GM21390 (cell line): Measurements from ENCODE around the gene LCN12.

Source experiments
- ATAC-seq: cut with Tn5 transposase; IDR thresholded peaks from one replicate; pipeline ENCODE4 v1.9.1; 2021; ENCODE audit not compliant: unreplicated experiment

LCN12 gene

DNA sequence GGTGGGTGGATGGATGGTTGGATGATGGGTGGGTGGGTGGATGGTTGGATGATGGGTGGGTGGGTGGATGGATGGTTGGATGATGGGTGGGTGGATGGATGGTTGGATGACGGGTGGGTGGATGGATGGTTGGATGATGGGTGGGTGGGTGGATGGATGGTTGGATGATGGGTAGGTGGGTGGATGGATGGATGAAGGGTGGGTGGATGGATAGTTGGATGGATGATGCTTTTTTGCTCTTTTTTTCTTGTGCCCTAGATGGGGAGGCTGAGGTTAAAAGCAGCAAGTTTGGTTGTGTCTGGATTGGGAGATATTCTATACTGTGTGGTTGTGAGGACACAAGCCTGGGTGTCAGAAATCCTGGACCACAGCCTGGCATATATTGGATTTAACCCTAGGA lies 5.4 kb downstream of the LCN12 start:
- ATAC-seq: no peak

- ATAC-seq: no peak
Measured at GRCh38 chr9:136957901-136958300, 5.8 kb downstream of the LCN12 start.

DNA sequence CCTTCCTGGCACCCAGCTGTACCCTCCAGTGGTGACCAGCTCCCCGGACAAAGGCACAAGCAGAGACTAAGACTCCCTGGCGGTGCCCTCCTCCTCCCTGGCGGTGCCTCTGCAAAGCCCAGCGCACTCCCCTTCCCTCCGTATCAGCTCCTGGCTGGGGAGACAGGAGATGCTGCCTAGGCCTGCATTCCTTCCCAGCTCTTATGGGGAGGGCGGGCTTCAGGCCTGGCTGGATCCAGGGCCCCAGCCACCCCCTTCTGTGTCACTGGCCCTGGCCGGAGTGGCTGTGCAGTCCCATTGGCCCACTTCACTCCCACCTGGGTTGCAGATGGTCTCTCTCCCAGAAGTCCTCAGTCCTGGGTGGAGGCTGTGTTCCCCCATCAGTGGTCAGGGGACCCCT lies 6.4 kb downstream of the LCN12 start:
- ATAC-seq: no peak

GRCh38 chr9:136958898-136959850 lies 7.1 kb downstream of the LCN12 start:
- ATAC-seq: no peak

DNA sequence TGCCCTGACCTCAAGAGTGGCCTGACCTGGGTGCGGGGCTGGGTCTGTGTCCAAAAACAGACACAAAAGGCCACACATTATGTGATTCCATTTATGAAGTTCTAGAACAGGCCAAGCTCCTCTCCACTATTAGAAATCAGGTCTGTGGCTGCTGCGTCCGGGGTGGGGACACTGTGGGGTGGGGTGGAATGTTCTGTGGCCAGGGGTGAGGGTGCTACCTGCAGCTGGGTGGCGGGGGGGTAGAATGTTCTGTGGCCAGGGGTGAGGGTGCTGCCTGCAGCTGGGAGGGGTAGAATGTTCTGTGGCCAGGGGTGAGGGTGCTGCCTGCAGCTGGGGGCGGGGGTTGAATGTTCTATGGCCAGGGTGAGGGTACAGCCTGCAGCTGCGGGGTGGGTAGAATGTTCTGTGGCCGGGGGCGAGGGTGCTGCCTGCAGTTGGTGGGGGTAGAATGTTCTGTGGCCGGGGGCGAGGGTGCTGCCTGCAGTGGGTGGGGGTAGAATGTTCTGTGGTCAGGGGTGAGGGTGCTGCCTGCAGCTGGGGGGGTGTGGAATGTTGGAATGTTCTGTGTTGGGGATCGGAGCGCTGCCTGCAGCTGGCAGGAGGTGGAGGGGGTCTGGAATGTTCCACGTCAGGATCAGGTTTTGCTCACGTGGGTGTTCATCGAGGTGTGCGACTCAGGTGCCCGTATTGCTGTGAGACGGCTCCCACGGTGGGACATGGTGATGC lies 8.3 kb downstream of the LCN12 start:
- ATAC-seq: no peak

DNA sequence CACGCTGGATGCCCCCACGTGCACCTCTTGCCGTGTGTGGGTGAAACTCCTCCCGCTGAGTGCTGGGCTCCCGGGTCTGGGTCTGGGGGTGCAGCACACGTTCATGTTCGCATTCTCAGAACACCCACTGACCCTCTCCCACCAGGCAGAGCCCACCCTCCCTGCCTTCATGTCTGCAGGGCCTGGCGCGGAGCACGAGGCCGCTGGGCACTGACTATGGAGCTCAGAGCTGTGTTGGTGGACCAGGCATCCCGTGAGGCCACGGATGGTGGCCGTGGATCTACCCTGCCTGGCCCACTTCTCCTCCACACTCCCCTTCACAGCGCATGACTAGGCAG lies 8.8 kb downstream of the LCN12 start:
- no peak for ATAC-seq

GRCh38 chr9:136961279-136962065 lies 9.4 kb downstream of the LCN12 start:
- ATAC-seq: no peak

DNA sequence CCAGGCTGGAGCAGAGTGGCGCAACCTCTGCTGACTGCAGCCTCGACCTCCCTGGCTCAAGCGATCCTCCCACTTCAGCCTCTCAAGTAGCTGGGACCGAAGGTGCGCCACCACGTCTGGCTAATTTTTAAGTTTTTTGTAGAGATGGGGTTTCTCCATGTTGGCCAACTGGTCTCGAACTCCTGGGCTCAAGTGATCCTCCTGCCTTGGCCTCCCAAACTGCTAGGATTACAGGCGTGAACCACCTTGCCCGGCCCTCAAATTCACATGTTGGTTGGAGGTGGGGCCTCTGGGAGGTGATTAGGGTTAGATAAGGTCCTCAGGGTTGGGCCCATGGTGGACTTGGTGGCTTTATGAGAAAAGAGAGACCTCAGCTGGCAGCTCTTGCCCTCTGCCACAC lies 10.1 kb downstream of the LCN12 start:
- no peak for ATAC-seq

- ATAC-seq: no peak
Measured at GRCh38 chr9:136962701-136963248, 10.7 kb downstream of the LCN12 start.

DNA sequence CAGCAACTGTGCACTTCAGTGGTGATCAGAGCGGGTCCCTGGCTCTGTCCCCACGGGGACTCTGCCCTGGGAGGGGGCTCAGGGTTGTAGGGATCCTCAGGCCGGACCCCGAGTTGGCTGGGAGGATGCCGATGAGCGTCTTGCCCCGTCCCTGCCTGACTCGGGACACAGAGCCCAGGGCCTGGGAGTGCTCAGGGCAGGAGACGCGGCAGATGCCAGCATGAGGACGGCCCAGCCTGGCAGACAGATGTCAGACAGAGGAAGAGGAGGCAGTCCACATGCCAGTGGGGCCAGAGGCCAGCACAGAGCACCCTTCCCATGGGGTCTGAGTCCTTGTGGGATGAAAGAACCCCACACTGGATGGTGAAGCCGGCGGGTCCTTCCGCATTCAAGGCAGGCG lies 11.3 kb downstream of the LCN12 start:
- ATAC-seq: no peak

GRCh38 chr9:136963751-136964150 lies 11.7 kb downstream of the LCN12 start:
- no peak for ATAC-seq

DNA sequence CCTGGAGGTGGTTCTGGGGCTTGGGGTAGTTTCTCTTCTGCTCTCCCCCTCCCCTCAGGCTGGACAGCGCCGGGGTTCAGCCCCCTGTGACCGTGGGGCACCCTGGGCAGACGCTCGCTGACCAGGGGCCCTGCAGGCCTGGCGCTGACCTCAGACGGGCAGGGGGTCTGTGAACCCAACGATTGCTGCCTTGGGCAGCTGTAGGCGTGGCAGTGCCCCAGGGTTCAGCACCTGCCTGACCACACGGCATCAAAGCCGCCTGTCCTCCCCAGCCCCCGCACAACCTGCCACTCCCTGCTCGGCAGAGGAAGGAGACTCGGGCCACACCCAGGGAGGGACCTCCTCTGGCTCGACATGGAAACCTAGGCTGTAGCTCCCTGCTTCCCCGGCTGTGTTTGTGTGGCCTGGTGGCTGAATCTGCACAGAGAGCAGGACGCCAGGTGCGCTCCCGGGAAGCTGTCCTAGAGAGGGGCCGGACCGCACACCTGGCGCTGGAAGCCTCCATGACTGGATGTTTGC lies 12.2 kb downstream of the LCN12 start:
- ATAC-seq: no peak

GRCh38 chr9:136964833-136965422 lies 12.9 kb downstream of the LCN12 start:
- no peak for ATAC-seq

- ATAC-seq: no peak
Measured at GRCh38 chr9:136965771-136966484, 13.9 kb downstream of the LCN12 start.

DNA sequence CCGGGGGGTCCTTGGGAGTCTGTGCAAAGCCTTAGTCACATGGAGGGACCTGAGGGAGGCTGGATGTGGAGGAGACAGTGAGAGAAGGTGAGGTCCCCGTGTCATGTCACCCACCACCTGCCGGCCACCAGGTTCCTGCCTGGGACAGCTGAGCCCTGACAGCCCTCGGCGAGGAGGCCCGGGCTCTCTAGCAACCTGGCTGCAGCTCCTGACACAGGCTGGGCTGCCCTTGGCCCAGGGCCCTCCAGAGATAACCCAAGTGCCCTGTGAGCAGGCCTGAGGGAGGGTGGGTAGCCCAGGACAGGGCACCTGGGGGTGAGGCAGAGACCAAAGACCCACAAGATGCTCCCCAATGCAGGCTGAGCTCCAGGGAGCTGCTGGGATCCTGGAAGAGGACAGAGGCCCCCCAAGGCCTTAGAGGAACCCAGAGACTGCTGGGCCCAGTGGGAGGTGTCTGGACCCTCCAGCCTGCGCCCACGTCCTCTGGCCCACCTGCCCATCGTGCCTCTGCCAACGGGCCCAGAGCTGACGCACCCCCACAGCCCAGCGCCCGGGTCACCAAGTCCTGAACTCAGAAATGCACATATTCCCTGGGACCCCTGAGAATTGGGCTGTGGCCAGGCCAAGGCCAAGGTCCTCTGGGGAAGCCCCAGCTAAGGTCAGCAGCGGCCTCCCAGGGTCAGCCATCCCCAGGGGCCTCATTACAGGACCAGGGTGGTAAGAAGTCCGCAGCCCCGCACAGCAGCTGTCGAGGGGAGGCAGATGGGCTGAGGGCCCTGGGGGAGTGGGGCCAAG lies 16.5 kb downstream of the LCN12 start:
- ATAC-seq: no peak

DNA sequence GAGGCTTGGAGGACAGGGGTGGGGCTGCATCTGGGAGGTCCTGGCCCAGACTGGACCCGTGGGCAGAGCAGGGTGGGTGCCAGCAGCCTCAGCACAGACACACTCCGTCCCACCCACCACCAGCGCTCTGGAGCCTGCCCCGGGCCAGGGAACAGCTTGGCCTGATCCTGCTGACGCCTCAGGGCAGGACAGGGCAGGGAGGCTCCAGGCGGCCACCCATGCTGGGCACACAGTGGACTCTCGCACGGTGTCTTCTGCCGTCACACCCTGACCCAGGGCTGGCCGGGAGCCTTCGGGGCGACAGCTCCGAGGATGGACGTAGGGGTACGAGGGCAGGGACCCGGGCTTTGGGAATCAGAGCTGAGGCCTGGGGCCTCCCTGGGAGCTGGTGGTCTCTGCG lies 17.1 kb downstream of the LCN12 start:
- ATAC-seq: no peak

- no peak for ATAC-seq
Measured at GRCh38 chr9:136969774-136970173, 17.7 kb downstream of the LCN12 start.

- ATAC-seq: no peak
Measured at GRCh38 chr9:136970361-136970760, 18.3 kb downstream of the LCN12 start.

DNA sequence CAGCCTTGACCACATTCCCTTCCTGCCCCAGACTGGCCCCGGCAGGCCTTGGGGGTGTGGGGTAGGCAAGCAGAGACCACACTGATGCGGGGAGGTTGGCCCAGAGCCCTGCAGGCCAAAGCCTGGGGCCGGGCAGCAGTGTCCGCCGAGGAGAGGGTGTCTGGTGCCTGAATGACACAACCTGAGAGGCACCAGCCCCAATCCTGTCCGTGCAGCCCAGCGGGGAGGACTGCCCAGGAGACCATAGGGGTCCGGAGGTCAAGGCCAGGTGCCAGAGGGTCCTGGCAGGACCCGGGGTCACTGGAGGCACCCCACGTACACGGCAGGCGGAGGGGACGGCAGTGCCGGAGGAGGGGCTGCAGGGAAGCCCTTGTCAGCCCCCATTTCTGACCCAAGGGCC lies 19.7 kb downstream of the LCN12 start:
- ATAC-seq: no peak
